Measurements from ENCODE around the gene RNF149.
"Not testable (repeated sequence)": the region's sequence is repeated elsewhere in the genome, so short reads cannot be mapped to it uniquely, and the experiment has no call there.

The RNF149 gene, protein sequence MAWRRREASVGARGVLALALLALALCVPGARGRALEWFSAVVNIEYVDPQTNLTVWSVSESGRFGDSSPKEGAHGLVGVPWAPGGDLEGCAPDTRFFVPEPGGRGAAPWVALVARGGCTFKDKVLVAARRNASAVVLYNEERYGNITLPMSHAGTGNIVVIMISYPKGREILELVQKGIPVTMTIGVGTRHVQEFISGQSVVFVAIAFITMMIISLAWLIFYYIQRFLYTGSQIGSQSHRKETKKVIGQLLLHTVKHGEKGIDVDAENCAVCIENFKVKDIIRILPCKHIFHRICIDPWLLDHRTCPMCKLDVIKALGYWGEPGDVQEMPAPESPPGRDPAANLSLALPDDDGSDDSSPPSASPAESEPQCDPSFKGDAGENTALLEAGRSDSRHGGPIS

DNA sequence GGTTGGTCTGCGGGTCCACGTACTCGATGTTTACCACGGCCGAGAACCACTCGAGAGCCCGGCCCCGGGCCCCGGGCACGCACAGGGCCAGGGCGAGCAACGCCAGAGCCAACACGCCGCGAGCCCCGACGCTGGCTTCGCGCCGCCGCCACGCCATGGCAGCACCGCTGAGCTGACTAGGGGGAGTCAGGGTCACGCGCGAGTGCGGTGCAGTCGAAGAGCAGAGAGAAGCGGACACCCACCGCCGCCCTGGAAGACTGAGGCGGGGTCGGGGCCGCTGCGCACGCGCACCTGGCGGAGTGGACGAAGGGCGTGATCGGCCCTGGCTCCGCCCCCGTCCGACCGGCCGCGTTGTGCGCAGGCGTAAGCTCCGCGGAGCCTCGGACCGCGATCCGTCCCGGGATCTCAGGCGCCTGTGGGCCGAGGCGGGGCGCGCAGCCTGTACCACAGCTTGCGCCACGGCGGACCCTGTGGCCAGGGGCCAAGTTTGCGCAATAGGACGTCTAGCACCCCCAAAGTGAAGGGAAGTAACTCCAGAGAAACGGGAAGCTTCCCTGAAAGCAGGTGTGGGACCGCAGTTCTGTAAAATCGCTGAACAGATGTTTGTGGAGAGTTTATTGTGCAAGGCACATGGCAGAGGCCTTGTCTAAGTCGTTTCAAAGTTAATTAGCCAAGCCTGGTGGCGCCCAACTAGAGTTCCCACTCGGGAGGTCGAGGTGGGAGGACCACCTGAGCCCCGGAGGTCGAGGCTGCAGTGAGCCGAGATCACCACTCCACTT lies at the start of gene RNF149:
Gene RNF149 (minus strand): TSS at position 270 of the 779 bp plus-strand sequence. CDS start 113 bp downstream, at position 157.
- peak; percentile 89 for DNase-seq (ENCODE audit: low spot score)

DNA sequence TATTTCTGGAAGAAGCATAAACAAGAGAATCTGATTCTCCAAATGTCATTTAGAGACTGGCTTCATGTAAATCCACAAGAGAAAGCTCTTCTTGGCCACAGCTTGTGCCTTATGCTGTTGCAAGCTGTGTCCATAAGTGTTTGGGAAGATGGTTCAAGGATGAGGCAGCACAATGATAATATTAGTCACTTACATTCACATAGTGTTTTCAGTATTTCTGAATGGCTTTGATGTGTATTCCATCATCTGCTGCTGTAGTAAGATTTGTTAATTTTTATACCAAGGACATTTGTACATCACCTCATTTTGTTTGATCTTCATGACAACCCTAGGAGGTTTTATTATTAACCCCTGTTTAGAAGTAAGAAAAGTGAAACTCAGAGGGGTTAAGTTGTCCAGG lies 48.9 kb upstream of the RNF149 start:
- no peak for DNase-seq (ENCODE audit: low spot score)

DNA sequence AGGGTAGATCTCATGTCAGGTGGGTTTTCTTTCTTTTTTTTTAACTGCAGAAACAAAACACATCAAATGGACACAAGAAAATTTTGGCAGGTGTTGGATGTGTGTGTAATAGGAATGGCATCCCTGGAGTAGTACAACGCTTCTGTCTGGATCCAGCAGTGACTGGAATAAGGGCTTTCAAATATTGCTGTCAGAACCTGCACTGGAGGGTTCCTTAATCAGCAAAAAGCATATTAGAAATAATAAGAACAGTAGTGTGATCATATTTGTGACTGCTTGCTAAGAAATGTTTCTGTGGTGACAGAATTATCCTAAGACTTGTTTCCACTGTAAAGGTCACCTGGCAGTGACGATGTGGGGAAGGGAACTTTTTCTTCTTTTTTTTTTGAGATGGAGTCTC lies 48.0 kb upstream of the RNF149 start:
- no peak for DNase-seq (ENCODE audit: low spot score)

DNA sequence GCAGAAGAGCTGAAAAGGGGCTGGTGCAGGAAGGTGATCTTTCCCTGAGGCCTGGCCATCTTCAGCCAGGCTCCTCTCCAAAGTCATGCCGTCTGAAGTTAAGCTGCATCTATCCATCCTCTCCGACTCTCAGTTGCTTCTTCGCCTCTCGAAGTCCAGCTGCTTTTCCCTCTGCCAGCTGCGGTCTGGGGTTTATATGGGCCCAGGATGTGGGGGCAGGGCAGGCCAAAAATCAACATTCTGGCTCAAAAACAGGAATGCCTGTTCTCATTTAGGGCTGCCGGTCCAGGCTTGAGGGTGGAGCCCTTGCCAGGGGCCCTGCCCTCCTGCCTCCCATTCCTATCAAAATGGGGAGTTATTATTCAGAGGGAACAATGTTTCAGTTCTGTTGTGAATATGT lies 47.6 kb upstream of the RNF149 start:
- no peak for DNase-seq (ENCODE audit: low spot score)

DNA sequence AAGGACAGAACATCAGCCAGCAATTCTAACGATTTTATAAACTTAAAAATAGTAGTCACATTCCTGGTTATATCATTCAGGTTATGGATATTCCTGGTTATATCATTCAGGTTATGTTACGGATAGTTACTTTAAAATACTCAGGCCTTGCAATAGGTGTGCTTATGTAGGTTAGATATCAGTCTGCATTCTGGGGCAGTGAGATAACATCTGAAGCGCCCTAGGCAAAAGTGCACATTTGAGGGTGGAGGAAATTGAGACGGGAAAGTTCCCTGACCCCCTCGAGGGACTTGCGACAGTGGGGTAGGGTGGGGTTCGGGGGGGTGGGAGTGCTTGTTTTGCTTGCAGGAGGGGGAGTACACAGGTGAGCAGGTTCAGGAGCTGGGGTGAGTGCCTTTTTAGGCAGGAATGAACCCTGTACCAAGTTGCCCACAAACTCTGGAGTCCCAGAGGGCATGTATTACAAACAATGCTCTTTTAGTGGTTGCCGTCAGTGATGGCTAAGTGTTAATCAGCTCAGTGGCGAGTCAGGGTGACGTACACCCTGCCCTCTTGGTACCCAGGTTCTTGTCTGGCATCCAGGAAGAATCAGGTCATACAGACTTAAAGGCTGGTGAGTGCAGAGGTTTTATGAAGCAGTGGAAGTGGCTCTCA lies 47.0 kb upstream of the RNF149 start:
- DNase-seq (ENCODE audit: low spot score), result no peak

DNA sequence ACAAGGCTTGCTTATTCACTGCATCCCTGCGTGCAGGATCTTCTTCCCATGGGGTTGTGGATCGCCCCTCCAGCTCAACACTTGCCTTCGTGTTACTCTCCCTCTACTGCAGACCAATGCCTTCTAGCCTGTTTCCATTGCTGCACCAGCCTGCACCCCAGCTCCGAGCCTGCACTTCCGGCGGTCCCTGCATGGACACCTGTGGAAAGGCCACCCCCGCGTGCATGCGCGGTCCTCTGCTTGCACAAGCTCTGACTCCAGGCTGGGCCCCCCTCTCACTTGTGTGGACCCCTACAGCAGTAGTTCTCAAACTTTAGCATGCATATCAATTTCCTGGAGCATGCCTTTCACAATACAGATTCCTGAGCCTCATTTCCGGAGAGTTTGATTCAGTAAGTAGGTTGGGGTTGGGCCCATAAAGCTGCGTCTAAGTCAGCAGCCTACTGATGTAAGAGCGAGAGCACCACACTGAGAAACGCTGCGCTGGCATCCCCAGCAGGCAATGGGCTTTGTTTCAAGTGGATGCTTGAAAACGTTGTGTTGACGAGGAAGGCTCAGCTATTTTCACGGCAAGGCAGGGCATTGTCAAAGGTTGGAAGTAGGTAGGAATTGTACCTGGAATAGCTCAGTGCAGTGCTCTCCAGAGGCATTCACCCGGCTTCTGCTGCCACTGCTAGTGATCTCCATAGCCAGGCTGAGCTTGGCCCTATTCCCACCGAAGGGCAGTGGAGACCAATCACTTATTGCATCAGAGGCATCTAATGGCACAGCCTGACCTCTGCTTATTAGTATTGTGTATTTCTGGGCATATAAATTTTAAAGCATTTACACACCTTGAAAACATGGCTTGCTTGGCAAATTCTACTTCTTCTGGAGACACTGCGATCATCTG lies 46.2 kb upstream of the RNF149 start:
- DNase-seq (ENCODE audit: low spot score), result no peak

DNA sequence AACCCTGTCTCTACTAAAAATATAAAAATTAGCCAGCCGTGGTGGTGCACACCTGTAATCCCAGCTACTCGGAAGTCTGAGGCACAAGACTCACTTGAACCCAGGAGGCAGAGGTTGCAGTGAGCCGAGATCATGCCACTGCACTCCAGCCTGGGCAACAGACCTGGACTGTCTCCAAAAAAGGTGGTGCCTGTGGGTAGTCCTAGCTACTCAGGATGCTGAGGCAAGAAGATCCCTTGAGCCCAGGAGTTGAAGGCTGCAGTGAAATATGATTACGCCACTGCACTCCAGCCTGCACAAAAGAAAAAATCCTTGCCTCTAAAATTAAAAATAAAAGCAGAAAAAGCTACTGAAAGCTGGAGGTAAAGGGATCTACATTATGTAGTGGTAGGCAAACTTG lies 44.1 kb upstream of the RNF149 start:
- DNase-seq (ENCODE audit: low spot score), result not testable (repeated sequence)

DNA sequence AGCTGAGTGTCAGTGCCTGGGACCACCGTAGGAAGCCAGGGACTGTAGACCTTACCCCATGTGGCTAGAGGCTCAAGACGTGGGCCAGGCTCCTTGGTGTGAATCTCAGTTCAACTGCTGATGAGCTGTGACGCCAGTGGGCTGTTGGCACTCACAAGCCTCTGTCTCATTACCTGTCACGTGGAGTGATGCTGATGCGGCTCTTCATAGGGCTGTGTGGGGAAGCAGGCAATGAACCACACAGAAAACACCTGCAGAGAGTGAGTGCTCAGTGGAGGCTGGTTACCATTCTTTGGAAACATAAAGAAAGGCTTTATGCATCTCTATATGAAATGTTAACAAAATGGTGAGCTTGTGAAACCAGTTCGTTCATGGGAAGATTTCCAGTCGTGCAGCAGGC lies 42.7 kb upstream of the RNF149 start:
- DNase-seq (ENCODE audit: low spot score), result no peak

DNA sequence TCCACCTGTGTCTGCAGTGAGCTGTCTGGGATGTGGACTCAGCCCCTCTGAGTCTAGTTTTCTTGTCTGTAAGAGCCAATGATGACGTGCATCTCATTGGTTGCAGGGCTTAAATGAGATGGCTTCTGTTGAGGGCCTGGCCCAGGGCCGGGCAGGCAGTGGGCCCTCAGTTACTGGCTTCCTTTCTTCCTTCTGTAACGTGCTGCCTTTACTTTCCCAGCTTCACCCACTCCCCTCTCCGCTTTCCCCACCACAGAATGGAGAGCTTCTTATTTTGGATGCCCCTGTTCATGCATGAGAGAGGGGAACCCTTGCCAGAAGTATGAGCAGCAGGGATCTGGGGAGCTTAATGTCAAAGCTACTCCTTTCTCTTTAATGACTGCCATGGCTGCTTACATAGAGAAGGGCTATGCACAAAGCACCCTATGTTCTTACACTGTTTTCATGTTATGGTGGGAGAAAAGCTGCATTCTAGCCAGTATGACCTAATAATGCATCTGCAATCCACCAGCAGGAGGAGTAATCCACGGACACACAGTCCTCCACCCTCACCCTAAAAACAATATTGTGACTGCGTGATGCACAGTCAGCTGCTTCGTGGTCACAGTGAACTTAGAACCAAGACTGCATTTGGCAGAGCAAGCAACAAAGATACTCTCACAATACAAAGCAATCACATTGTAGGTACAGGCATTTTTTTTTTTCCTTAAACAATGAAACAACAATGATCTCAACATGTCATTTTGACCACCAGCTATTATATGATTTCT lies 41.6 kb upstream of the RNF149 start:
- peak; percentile 83 for DNase-seq (ENCODE audit: low spot score)

DNA sequence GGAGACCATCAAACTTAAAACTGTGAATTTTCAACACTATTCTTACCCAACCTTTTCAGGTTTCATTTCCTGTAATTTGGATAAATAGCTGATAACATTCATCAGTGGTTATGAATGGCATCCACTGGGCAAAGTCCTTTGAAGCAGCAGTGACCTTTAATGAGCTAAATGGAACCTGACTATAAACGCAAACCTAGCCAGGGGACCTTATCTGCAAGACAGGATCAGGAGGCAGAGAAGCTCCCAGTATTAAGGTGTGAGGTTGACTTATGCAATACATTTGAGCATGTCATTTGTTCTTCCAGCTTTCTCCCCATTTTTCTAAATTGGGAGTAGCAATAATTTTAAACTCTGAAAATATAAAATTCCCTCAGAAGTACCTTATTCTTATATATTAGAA lies 40.4 kb upstream of the RNF149 start:
- no peak for DNase-seq (ENCODE audit: low spot score)

DNA sequence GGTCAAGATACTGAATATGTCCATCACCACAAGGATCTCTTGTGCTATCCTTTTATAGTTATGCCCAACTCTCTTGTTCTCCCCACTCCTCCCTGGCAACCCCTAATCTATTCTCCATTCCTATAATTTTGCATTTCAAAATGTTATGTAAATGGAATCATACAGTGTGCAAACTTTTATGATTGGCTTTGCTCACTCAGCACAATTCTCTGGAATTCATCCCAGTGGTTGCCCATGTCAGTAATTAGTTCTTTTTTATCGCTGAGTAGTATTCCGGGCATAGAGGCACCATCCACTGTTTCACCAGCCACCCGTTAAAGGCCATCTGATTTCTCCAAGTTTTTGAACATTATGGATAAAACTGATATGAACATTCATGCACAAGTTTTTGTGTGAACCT lies 38.4 kb upstream of the RNF149 start:
- DNase-seq (ENCODE audit: low spot score), result no peak

DNA sequence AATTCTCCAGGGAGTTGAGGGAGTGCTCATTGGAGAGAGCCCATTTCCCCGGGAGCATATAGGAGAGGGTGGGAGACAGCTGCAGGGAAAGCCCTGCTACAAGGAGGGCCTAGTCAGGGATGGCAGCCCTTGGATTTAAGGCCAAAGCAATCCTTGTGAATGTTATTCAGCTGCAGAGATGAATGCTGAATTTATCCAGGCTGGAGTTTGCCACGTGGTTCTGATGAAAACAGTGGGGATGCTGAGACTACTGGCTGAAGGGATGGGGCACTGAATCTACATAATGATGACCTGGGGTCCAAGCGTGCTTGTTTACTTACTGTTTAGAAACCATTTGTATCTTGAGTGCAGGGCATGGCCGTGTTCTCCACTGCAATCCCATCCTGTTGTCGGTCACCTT lies 35.6 kb upstream of the RNF149 start:
- peak; percentile 79 for DNase-seq (ENCODE audit: low spot score)

DNA sequence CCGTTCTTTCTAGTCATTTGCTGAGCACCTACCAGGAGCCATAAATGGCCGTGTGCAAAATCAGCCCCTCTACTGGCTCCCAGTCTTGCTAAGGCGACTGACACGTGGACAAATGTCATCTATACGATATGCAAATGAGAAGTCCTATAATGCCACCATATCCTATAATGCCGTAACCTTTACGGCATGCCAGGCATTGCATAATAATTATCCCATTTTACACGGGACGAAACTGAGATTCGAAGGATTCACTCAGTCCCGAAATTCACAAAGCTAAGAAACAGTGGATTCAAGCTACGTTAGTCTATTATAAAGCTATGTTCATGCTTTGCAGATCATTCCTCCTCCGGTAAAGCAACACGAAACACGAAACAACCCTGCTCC lies 34.1 kb upstream of the RNF149 start:
- no peak for DNase-seq (ENCODE audit: low spot score)

DNA sequence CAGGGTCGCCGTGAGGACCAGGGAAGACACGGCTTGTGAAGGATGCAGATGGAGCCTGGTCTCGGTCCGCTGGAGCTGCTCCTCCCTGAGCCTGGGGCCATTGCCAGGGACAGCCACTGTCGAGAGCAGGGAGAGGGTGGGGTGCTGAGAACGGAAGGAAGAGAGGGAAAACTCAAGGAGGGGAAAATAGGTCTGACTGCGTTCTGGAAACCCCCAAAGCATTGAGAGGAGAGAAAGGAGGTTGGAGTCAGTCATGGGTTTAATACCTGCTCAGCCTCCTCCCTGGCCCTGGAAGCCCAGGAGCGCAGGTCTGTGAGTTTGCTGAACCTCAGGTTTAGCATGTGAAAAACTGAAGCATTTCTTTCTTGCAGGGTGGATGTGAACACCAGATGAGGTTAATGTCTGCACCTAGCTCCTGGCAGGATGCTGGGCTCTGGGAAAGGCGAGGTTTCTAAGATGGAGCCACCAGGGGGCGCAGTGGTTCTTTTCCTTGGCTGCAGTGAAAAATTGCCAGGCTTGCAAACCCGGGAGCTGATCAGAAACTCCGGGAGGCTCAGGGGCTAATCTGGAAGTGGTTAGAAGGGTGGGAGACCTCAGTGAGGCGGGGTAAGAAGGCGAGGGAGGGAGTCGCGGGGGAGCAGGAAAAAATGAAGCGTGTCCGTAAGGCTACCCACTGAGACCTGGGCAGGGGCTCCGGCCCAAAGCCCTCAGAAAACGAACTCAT lies 33.6 kb upstream of the RNF149 start:
- peak; percentile 76 for DNase-seq (ENCODE audit: low spot score)

DNA sequence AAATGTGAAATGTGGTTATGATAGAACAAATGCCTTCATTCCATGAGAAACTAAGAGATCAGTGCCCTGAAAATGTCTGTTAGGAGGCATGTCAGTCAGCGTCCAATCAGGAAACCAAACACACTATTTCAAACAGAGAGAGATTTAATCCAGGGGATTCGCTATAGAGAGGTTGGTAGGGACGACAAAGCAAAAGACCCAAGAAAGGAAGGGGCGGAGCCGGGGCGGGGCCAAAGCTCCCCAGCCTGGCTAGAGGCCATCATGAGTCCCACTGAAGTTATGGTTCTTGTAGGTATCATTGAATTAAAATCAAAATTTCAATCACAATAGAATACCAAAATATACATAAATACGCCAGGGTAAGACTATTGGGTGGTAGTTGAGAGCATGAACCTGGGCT lies 32.9 kb upstream of the RNF149 start:
- no peak for DNase-seq (ENCODE audit: low spot score)

DNA sequence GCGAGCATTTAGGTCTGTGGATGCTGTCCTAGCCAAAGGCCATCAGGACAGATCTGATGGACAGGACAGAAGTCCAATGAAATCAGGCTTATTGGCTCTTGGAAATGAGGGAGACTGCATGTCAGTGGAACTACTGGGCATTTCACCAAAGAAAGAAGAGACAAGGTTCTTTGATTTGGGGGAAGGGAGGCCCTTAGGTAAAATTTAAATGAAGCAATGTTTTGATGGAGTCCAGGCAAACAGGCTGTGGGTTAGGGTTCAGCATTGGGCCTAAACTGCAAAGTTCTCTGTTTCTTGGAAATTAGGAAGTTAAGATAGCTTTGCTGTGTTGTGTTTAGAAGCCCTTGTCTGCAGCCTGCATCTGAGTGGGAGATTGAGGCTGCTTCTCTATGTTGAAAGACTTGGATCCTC lies 31.6 kb upstream of the RNF149 start:
- peak; percentile 39 for DNase-seq (ENCODE audit: low spot score)

DNA sequence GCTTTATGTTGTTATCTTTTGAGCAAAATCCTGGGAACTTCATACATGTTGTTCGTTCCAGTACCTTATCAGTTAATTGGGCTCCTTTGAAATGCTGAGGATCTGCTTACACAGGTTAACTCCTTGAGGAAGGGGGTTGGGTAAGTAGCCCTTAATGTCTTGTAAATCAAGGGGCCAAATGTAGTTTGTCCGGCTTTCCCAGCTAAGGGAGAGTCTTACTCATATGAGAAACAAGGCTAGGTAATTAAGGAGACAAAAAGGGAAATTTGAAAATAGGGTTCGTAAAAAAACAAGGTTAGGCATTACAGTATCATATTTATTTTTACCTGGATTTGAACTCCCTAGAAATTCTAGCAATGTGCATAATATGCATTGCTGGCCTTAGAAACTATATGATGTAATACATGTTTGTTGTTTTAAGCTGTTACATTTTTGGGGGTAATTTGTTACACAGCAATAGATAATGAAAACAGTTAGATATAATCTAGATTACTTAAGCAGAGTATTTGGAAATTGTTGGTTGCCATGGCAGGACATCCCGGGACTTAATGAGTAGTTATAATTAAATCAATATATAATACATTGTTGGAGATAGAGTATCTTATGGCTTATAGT lies 30.9 kb upstream of the RNF149 start:
- DNase-seq (ENCODE audit: low spot score), result no peak

DNA sequence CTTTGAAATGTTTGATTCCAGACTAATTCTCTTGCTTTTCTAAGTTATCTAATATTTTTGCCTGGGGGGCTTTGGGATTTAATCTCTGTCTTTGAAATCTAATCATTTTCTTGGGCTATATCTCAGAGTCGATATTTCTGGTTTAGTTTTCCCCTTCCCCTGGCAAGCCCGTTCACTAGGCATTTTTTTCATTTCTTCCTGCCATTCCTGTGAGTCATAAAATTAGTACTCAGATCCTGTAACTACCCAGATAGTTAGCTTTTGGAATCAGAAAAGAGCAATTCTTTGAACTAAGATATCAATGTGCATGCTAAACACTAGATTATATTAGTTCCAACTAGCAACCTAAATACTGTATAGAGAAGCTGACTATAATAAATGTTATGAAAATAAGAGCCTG lies 29.4 kb upstream of the RNF149 start:
- no peak for DNase-seq (ENCODE audit: low spot score)

DNA sequence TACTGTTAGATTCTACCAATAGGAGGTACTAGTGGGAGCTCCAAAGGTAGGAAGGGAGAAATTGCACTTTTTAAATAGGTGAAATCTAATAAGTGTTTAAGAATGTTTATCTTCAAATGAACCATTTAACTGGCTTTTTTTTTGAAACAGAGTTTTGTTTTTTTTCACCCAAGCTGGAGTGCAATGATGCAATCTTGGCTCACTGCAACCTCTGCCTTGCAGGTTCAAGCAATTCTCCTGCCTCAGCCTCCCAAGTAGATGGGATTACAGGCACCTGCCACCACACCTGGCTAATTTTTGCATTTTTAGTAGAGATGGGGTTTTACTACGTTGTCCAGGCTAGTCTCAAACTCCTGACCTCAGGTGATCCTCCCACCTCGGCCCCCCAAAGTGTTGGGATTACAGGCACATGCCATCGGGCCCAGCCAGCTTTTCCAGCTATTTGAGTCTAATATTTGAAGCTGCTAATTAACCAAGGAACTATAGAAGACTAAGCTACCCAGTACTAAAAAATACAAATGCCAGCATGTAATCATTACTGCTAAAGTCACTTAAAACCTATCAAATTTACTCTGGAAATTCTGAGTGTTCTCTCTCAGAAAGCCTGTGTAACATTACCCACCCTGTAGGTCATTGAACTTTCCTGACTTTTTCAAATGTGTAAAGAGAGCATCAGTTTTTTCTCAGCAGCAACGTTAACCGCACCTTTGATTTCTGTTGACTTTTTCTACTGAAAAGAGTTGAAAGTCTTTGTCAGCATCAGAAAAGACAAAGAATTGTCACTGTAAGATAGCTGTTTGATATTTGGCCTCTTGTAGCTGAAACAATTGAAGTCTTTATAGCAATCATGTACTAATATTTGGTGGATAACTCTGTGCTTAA lies 24.6 kb upstream of the RNF149 start:
- DNase-seq (ENCODE audit: low spot score), result no peak

All from globus pallidus (tissue), 1 donor.